NCI-H774 (cell line): ENCODE data around the gene CHD6.
A peak's percentile ranks its signal among the peaks of the same experiment; 100 is the strongest.

Experiments
- DNase-seq: peaks from one replicate; lab custom pipeline; 2025; lab: John Stamatoyannopoulos, UW

CHD6 gene

DNA sequence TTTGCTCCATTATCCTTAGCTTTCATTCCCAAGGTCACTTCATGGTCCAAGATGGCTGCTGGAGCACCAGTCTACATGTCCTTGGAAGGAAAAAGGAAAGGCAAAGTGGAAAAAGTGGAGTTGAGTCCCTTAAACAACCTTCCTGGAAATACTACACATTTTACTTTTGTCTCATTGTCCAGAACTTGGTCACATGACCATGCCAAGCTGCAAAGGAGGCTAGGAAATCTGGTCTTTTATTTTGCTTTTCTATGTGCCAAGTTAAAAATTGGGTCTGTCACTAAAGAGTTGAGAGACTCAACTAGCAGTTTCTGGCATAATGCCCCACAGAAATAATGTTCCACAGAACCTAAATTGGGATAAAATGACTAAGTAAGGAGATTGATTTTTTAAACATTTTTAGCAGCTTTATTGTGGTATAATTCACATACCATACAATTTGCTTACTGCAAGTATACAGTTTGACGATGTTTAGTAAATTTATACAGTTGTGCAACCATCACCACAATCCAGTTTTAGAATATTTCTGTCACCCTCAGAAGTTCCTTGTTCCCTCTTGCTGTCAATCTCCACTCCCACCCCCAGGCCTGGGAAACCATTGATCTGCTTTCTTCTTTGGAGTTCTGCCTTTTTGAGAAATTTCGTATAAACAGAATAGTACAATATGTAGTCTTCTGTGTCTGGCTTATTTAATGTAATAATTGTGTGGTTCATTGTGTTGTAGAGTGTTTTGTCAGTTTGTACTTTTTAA is 5.6 kb upstream of the CHD6 start:
- DNase-seq = no peak

DNA sequence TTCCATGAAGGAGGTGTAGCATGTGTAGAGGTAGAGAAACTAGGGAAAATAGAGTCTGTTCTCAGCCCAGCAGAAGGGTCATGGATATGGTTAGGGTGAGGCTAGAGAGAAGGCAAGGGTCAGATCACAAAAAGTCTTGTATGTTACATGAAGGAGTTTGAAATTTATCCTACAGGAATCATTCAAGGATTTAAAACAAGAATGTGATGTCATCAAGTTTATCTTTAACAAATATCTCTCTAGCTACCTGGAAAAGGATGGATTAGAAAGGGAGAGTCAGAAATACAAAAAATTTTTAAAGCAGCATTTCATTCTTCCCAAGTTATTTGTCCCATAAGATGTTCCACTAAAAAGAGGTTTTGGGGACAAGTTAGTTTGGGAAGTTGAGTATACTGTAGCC is 4.4 kb upstream of the CHD6 start:
- DNase-seq = no peak

DNA sequence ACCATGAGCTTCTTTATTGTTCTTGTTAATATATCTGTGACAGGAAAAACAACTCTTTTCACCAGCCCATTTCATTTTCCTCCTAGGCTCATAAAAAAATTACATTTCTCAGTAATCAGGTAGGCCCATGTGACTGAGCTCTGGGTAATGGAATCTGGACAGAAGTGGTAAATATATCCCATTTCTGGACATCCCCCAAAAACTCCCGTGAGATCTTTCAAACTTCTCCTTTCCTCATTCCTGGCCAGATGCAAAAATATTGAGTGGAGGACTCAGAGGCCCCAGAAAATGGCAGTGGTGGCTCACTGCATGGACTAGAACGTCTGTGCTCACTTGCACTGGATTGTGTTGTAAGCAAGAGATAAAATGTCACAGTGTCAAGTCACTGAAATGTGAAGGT is 3.8 kb upstream of the CHD6 start:
- no peak for DNase-seq

GRCh38 chr20:41621421-41621820 is 3.2 kb upstream of the CHD6 start:
- no peak for DNase-seq

- DNase-seq = no peak
Measured at GRCh38 chr20:41619360-41620100, 1.4 kb upstream of the CHD6 start.

- DNase-seq = peak; percentile 37
Measured at GRCh38 chr20:41618807-41619311, 682 bp upstream of the CHD6 start.

DNA sequence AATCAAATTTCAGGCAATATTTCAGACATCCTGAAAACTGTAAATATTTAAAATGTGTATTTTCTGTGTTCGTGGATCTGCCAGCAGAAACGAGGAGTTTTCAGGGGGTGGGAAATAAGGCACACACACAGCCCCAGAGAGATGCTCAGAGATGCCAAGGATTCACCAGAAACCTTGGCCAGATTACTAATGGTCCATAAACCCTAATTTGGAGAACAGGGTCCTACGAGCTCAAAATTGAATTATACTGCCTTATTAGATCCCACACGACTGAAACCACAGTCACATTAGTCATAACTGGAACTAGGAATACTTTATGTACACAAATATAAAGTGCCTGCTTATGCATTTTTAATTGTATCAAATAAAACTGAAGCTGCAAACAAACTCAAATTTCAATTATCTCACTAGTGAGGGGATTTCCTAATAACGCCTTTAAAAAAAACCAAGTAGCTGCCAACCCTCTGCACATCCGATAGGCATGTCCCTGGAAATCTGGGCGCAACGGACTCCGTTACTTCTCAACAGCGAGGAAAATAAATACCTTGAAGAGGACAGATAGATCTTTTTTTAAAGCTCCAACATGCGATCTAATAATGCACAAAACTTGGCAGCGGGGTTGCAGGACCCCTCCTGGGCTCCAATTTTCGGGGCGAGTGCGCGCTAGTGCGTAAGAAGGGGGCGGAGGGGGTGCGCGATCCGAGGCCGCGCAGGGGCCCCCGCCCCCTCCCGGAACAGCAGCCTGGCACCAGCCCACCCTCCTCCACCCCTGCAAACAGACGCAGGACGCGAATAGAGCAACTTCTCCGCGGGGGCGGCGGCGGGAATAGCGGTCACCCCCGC is 897 bp downstream of the CHD6 start:
- DNase-seq = peak; percentile 22

GRCh38 chr20:41616228-41616627 is 1.9 kb downstream of the CHD6 start:
- DNase-seq = no peak

GRCh38 chr20:41615676-41616075 is 2.5 kb downstream of the CHD6 start:
- DNase-seq = no peak

GRCh38 chr20:41615110-41615509 is 3.1 kb downstream of the CHD6 start:
- no peak for DNase-seq

DNA sequence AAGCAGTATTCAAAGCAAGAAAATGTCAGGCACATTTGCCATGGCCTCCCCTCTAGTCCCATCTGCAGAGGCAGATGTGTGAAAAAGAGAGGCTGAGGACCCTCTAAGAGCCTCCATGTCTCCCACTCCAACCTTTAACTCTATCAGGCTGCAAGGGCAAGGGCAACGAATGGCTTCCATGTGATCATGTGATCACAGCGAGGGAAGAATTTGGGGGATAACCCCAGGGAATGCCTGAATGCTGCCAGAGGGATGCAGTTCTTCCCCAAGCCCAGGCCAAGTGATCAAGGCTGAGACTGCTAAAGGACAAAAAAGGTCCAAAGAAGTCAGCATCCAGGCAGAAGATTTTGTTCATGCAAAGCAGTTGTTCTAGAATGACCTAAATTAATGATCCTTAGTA is 4.9 kb downstream of the CHD6 start:
- DNase-seq = no peak

DNA sequence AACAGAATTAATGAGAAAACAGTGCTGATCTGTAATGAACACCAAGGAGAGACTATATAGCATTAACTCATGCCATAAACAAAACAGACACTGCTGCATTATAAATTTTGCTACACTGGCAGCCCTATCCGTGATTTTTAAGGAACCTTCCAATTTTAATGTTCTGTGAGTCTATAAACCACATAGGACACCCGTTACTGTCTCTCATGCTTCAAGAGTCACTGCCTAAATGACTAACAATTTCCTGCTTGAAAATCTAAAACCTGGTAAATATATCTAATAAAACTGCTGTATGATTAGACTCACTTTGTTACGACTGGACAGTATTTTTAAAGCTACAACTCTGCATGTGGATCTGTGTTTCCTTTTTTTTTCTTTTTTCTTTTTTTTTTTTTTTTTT is 8.7 kb downstream of the CHD6 start:
- DNase-seq = no peak

DNA sequence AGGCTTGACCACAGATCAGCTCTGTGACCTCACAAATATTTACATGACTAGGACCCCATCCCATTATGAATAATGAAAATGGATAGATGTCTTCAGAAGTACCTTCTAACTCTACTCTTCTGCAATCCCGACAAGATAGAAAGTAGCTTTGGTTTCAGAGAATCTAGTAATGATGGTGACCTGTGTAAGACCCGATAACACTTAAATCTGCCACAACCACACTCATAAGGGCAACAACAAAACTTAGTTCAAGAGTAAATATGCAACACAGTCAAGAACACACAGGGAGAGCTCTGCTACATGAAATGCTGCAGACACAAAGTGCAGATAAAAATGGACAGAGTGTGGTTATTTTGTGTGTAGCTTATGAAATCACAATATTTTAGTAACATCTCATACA is 9.6 kb downstream of the CHD6 start:
- no peak for DNase-seq

DNA sequence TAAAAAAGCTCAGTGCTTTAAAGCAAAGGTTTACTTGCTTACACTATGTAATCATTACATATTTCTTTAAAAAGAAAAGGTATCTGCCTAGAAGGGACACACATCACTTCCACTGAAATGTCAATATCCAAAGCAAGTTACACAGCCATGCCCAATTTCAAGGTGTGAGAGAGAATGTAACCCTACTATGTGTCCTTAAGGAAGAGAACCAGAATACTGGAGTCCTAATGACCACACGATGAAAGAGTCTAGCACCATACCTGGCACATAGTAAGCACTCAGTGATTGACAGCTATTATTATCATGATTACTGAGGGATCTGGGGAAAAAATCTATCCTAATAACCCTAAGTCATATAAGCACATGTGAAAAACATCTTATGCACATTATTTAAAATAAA is 10.4 kb downstream of the CHD6 start:
- no peak for DNase-seq

GRCh38 chr20:41604002-41604401 is 14.2 kb downstream of the CHD6 start:
- DNase-seq = no peak

GRCh38 chr20:41601742-41602141 is 16.4 kb downstream of the CHD6 start:
- no peak for DNase-seq

DNA sequence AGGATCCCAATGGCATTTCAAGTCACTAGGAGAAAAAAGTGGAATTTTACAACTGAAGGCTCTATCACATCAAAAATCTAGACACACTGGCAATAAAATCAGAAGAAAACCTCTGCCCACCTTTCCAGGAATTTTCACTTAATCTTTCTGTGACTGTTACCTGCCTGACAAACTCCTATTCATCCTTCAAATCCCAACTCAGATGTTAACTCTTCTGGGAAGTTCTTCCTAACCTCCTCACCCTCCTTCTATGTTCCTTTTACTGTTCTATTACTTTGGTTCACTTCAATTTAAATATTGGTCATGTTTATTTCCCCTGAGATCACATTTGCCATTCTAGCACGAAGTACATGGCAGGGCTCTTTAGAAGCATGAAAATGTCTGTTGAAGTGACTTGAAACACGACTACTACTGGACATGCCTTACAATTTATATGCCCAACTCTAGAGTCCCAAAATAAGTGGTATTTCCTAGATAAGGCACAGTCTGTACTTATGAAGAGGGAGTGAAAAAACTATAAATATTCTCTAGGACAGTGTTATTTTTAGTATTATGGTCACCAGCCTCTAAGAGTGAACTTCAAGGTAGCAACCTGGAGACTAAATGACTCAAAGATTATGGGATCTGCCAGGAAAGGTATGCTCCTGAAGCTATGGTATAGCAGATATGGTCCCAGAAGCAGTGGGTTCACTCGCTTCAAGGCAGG is 17.1 kb downstream of the CHD6 start:
- no peak for DNase-seq

GRCh38 chr20:41599699-41600104 is 18.5 kb downstream of the CHD6 start:
- DNase-seq = no peak

- no peak for DNase-seq
Measured at GRCh38 chr20:41598719-41599118, 19.5 kb downstream of the CHD6 start.

GRCh38 chr20:41594514-41595322 is 23.5 kb downstream of the CHD6 start:
- DNase-seq = no peak
